HG02623 (cell line): ENCODE measurements around the gene BABAM2.
"Not testable (repeated sequence)": the region's sequence is repeated elsewhere in the genome, so short reads cannot be mapped to it uniquely, and the experiment has no call there.

ENCODE experiments used
- ATAC-seq: cut with Tn5 transposase; IDR thresholded peaks from one replicate; pipeline ENCODE4 v1.9.1; 2021; ENCODE audit warnings: moderate library complexity; ENCODE audit not compliant: unreplicated experiment

The BABAM2 gene

GRCh38 chr2:28018474-28018873 lies 127.9 kb downstream of the BABAM2 start:
- not testable (repeated sequence) for ATAC-seq

GRCh38 chr2:28019521-28019920 lies 129.0 kb downstream of the BABAM2 start:
- ATAC-seq: not testable (repeated sequence)

- no peak for ATAC-seq
Observed at GRCh38 chr2:28021898-28022297, 131.4 kb downstream of the BABAM2 start.

- ATAC-seq: no peak
Observed at GRCh38 chr2:28025123-28025522, 134.6 kb downstream of the BABAM2 start.

- not testable (repeated sequence) for ATAC-seq
Observed at GRCh38 chr2:28026230-28026629, 135.7 kb downstream of the BABAM2 start.

- ATAC-seq: no peak
Observed at GRCh38 chr2:28028025-28028424, 137.5 kb downstream of the BABAM2 start.

- no peak for ATAC-seq
Observed at GRCh38 chr2:28030600-28030999, 140.1 kb downstream of the BABAM2 start.

GRCh38 chr2:28032816-28033215 lies 142.3 kb downstream of the BABAM2 start:
- no peak for ATAC-seq

- no peak for ATAC-seq
Observed at GRCh38 chr2:28034696-28035095, 144.2 kb downstream of the BABAM2 start.

- no peak for ATAC-seq
Observed at GRCh38 chr2:28035163-28035690, 144.7 kb downstream of the BABAM2 start.

GRCh38 chr2:28035816-28036215 lies 145.3 kb downstream of the BABAM2 start:
- ATAC-seq: no peak

- ATAC-seq: no peak
Observed at GRCh38 chr2:28036307-28036706, 145.8 kb downstream of the BABAM2 start.

- no peak for ATAC-seq
Observed at GRCh38 chr2:28038722-28039121, 148.2 kb downstream of the BABAM2 start.

- no peak for ATAC-seq
Observed at GRCh38 chr2:28045676-28046351, 155.3 kb downstream of the BABAM2 start.

GRCh38 chr2:28046921-28047320 lies 156.4 kb downstream of the BABAM2 start:
- no peak for ATAC-seq

- no peak for ATAC-seq
Observed at GRCh38 chr2:28047681-28048080, 157.2 kb downstream of the BABAM2 start.

- no peak for ATAC-seq
Observed at GRCh38 chr2:28048341-28048740, 157.8 kb downstream of the BABAM2 start.

- ATAC-seq: no peak
Observed at GRCh38 chr2:28049416-28049815, 158.9 kb downstream of the BABAM2 start.

GRCh38 chr2:28049899-28050298 lies 159.4 kb downstream of the BABAM2 start:
- no peak for ATAC-seq

- no peak for ATAC-seq
Observed at GRCh38 chr2:28052691-28053090, 162.2 kb downstream of the BABAM2 start.

- ATAC-seq: no peak
Observed at GRCh38 chr2:28053597-28053996, 163.1 kb downstream of the BABAM2 start.

- no peak for ATAC-seq
Observed at GRCh38 chr2:28054916-28055315, 164.4 kb downstream of the BABAM2 start.
